ENCODE data around the gene RPGR. TPM values are rescaled to one million over a fixed set of nuclear protein-coding genes. Genes with fewer than 3 reads are reported as not detected.

RPGR gene
- total RNA-seq, 1 experiment from 2014 or later = 9.8 TPM

Other genes with a start within 250 kb of the RPGR start
- gene SRPX, start 106.6 kb downstream of the RPGR start, total RNA-seq (2014; rRNA removed; shearing (Covaris generic)) = 8.3 and 10.2 TPM in 2 replicates
- not detected in 2 replicates for gene OTC, start 25.1 kb upstream of the RPGR start, total RNA-seq (2014; rRNA removed; shearing (Covaris generic))
- 1.6 and 2.0 TPM in 2 replicates for gene TSPAN7, start 234.0 kb upstream of the RPGR start, total RNA-seq (2014; rRNA removed; shearing (Covaris generic))